Nephron progenitor cell (in vitro differentiated cells): ENCODE measurements around the gene HIF1AN.

Experiments used
- DNase-seq: peaks from one replicate; pipeline ENCODE4 v3.0.0; 2021
- H3K27ac Mint-ChIP-seq: 2 replicates; pipeline ENCODE4 v1.8.0; 2021; ENCODE audit warnings: mild to moderate bottlenecking, moderate library complexity, mixed read lengths
- H3K27me3 Mint-ChIP-seq: 2 replicates; pipeline ENCODE4 v1.8.0; 2021; ENCODE audit warnings: mild to moderate bottlenecking, low read depth, mixed read lengths; ENCODE audit not compliant: poor library complexity
- H3K36me3 Mint-ChIP-seq: 2 replicates; pipeline ENCODE4 v1.8.0; 2021; ENCODE audit warnings: low read depth, mixed read lengths
- H3K4me1 Mint-ChIP-seq: 2 replicates; pipeline ENCODE4 v1.8.0; 2021; ENCODE audit warnings: mixed read lengths
- H3K4me3 Mint-ChIP-seq: 2 replicates; pipeline ENCODE4 v1.8.0; 2021; ENCODE audit warnings: mild to moderate bottlenecking, moderate library complexity, mixed read lengths
- H3K9me3 Mint-ChIP-seq: 2 replicates; pipeline ENCODE4 v1.8.0; 2021; ENCODE audit warnings: mild to moderate bottlenecking, moderate library complexity, mixed read lengths
- CTCF ChIP-seq: fragments of 200-600 bp; sonication (generic); IDR thresholded peaks from 2 replicates; pipeline ENCODE4 v1.5.0; 2021; ENCODE audit warnings: antibody characterized with exemption

HIF1AN gene

GRCh38 chr10:100501423-100501822, 34.3 kb upstream of the HIF1AN start:
- no peaks in the 10 kb centered on the region for H3K4me1 Mint-ChIP-seq
- DNase-seq: no peak
- TF ChIP-seq CTCF: no peak
- H3K36me3 Mint-ChIP-seq: peaks cover 25% of the 10 kb centered on the region
- no peak overlapping the region for H3K4me3 Mint-ChIP-seq
- H3K9me3 Mint-ChIP-seq: no peaks in the 10 kb centered on the region
- no peak overlapping the region for H3K27ac Mint-ChIP-seq
- H3K27me3 Mint-ChIP-seq: no peaks in the 10 kb centered on the region

- no peak overlapping the region for H3K4me3 Mint-ChIP-seq
- H3K27me3 Mint-ChIP-seq: no peaks in the 10 kb centered on the region
- no peak for TF ChIP-seq CTCF
- H3K4me1 Mint-ChIP-seq: no peaks in the 10 kb centered on the region
- no peaks in the 10 kb centered on the region for H3K9me3 Mint-ChIP-seq
- peaks cover 20% of the 10 kb centered on the region for H3K36me3 Mint-ChIP-seq
- H3K27ac Mint-ChIP-seq: no peak overlapping the region
- no peak for DNase-seq
Observed at GRCh38 chr10:100502926-100503494, 32.7 kb upstream of the HIF1AN start.

- H3K36me3 Mint-ChIP-seq: peaks cover 17% of the 10 kb centered on the region
- H3K4me3 Mint-ChIP-seq: no peak overlapping the region
- no peaks in the 10 kb centered on the region for H3K9me3 Mint-ChIP-seq
- no peaks in the 10 kb centered on the region for H3K27me3 Mint-ChIP-seq
- H3K27ac Mint-ChIP-seq: no peak overlapping the region
- no peak for DNase-seq
- H3K4me1 Mint-ChIP-seq: no peaks in the 10 kb centered on the region
- TF ChIP-seq CTCF: no peak
Observed at GRCh38 chr10:100504096-100504495, 31.6 kb upstream of the HIF1AN start.

GRCh38 chr10:100505164-100505563, 30.6 kb upstream of the HIF1AN start:
- Mint-ChIP-seq H3K36me3 (peaks cover 10% of the 10 kb centered on the region), H3K9me3 (no peaks in the 10 kb centered on the region), H3K4me3 (no peak overlapping the region), H3K27ac (no peak overlapping the region), H3K4me1 (no peaks in the 10 kb centered on the region), H3K27me3 (no peaks in the 10 kb centered on the region)
- TF ChIP-seq CTCF: no peak
- no peak for DNase-seq

- no peak for TF ChIP-seq CTCF
Observed at GRCh38 chr10:100506596-100507356, 29.0 kb upstream of the HIF1AN start.

GRCh38 chr10:100507357-100507732, 28.4 kb upstream of the HIF1AN start:
- no peak overlapping the region for H3K4me3 Mint-ChIP-seq
- DNase-seq: no peak
- no peak overlapping the region for H3K27ac Mint-ChIP-seq
- H3K4me1 Mint-ChIP-seq: no peaks in the 10 kb centered on the region
- H3K27me3 Mint-ChIP-seq: no peaks in the 10 kb centered on the region
- TF ChIP-seq CTCF: no peak
- no peaks in the 10 kb centered on the region for H3K9me3 Mint-ChIP-seq
- no peaks in the 10 kb centered on the region for H3K36me3 Mint-ChIP-seq

More at GRCh38 chr10:100506596-100507356, 29.0 kb upstream of the HIF1AN start:
- Mint-ChIP-seq H3K4me3 (no peak overlapping the region), H3K27me3 (no peaks in the 10 kb centered on the region), H3K4me1 (no peaks in the 10 kb centered on the region), H3K36me3 (peaks cover 2% of the 10 kb centered on the region), H3K9me3 (no peaks in the 10 kb centered on the region), H3K27ac (no peak overlapping the region)
- DNase-seq: no peak
